Endothelial cell of umbilical vein (primary cell): ENCODE data around the gene RPL23. TPM values are rescaled to one million over a fixed set of nuclear protein-coding genes. Genes with fewer than 3 reads are reported as not detected.

Experiments used
- BruUV-seq: library from RNA; stranded (reverse); fragments of 400-500 nt; replicated peaks from 2 replicates; lab custom pipeline; 2021; lab: Mats Ljungman, UMichigan
- CTCF ChIA-PET: fragments of 300-600, 350-600 bp; sonication (Branson Sonifier 250); formaldehyde crosslinking; loops from one replicate; lab custom pipeline; 2021; ENCODE audit warnings: antibody characterized with exemption, inconsistent platforms; lab: Charles Lee
- POLR2A ChIA-PET: fragments of 300-600, 350-600 bp; sonication (Branson Sonifier 250); formaldehyde crosslinking; loops from one replicate; lab custom pipeline; 2021; ENCODE audit warnings: antibody characterized with exemption, inconsistent platforms; lab: Charles Lee
- DNase-seq: peaks from one replicate; pipeline ENCODE4 v3.0.0-alpha.2; 2011; ENCODE audit warnings: low read depth, low spot score
- FAIRE-seq: peaks from 2 replicates; lab custom pipeline; 2011; peaks lifted over from hg19 to GRCh38; lab: Jason Lieb, UNC
- H2AFZ ChIP-seq: 2 replicates; pipeline ENCODE4 v1.6.0; 2012; ENCODE audit warnings: low read depth, low read length, control low read depth, inconsistent platforms
- H3K27ac ChIP-seq: 2 replicates; pipeline ENCODE4 v1.5.1; 2011; ENCODE audit warnings: low read depth, mild to moderate bottlenecking, control low read depth, low read length, moderate library complexity; ENCODE audit not compliant: insufficient read depth
- H3K27me3 ChIP-seq, 2 experiments: 2 replicates each; pipeline versions ENCODE4 v1.6.0 to v1.6.1; 2011; ENCODE audit warnings: low read length in 2 of 2, mixed read lengths in 1 of 2; ENCODE audit not compliant: control insufficient read depth in 2 of 2, insufficient read depth in 2 of 2
- H3K36me3 ChIP-seq, 2 experiments: 2 replicates in 1 of 2; 3 replicates in 1 of 2; pipeline ENCODE4 v1.5.1; 2011; ENCODE audit warnings: low read length in 2 of 2, mild to moderate bottlenecking in 1 of 2, moderate library complexity in 1 of 2; ENCODE audit not compliant: control insufficient read depth in 2 of 2, insufficient read depth in 2 of 2; ENCODE audit errors: extremely low read depth in 1 of 2
- H3K4me1 ChIP-seq: 3 replicates; pipeline ENCODE4 v1.5.1; 2011; ENCODE audit warnings: mild to moderate bottlenecking, low read length; ENCODE audit not compliant: control insufficient read depth, insufficient read depth; ENCODE audit errors: extremely low read depth
- H3K4me2 ChIP-seq: 2 replicates; pipeline ENCODE4 v1.6.1; 2011; ENCODE audit warnings: low read length, control low read depth, mixed read lengths; ENCODE audit not compliant: insufficient read depth
- H3K4me3 ChIP-seq, 3 experiments: fragments of 200-600 bp in 1 of 3; sonication (generic), shearing (Covaris generic) in 1 of 3; replicated peaks in 1 of 3; 2 replicates each; pipeline ENCODE4 v1.5.1; 2011 to 2016; ENCODE audit warnings: control low read depth in 3 of 3, low read length in 3 of 3, mild to moderate bottlenecking in 2 of 3, inconsistent platforms in 1 of 3, low read depth in 1 of 3, moderate library complexity in 1 of 3; ENCODE audit not compliant: insufficient read depth in 1 of 3
- H3K79me2 ChIP-seq: 2 replicates; pipeline ENCODE4 v1.6.0; 2012; ENCODE audit warnings: low read length, inconsistent platforms; ENCODE audit not compliant: control insufficient read depth, insufficient read depth
- H3K9ac ChIP-seq: replicated peaks from 2 replicates; pipeline ENCODE3; 2011; ENCODE audit warnings: low read length, control low read depth; ENCODE audit not compliant: insufficient read depth; ENCODE audit errors: extremely low read depth
- H3K9me1 ChIP-seq: replicated peaks from 3 replicates; pipeline ENCODE4 v1.6.0; 2011; ENCODE audit warnings: mild to moderate bottlenecking, low read length; ENCODE audit not compliant: control insufficient read depth, insufficient read depth; ENCODE audit errors: extremely low read depth
- H3K9me3 ChIP-seq: replicated peaks from 2 replicates; pipeline ENCODE4 v1.5.1; 2012; ENCODE audit warnings: low read length, inconsistent platforms; ENCODE audit not compliant: control insufficient read depth, insufficient read depth
- H4K20me1 ChIP-seq: replicated peaks from 2 replicates; pipeline ENCODE3; 2011; ENCODE audit warnings: mild to moderate bottlenecking, low read length; ENCODE audit not compliant: control insufficient read depth, insufficient read depth; ENCODE audit errors: extremely low read depth
- EZH2 ChIP-seq: IDR thresholded peaks from 2 replicates; pipeline ENCODE4 v1.6.1; 2012; ENCODE audit warnings: borderline replicate concordance, low read depth, mild to moderate bottlenecking, moderate library complexity, low read length, inconsistent platforms; ENCODE audit not compliant: severe bottlenecking
- FOS ChIP-seq: IDR thresholded peaks from 2 replicates; pipeline ENCODE4 v1.6.1; 2011; ENCODE audit warnings: mild to moderate bottlenecking, low read length, moderate library complexity, borderline replicate concordance; ENCODE audit not compliant: insufficient read depth
- GATA2 ChIP-seq: IDR thresholded peaks from 2 replicates; pipeline ENCODE4 v1.7.0; 2011; ENCODE audit warnings: low read depth, mild to moderate bottlenecking, moderate library complexity, mixed read lengths, low read length; ENCODE audit not compliant: insufficient read length, insufficient read depth
- JUN ChIP-seq: IDR thresholded peaks from 2 replicates; pipeline ENCODE4 v1.6.1; 2011; ENCODE audit warnings: borderline replicate concordance, low read depth; ENCODE audit not compliant: insufficient read length, insufficient read depth
- MAX ChIP-seq: IDR thresholded peaks from 2 replicates; pipeline ENCODE4 v1.6.1; 2011; ENCODE audit not compliant: insufficient read depth, insufficient read length
- MYC ChIP-seq: IDR thresholded peaks from one replicate; pipeline ENCODE4 v1.6.1; 2011; ENCODE audit warnings: mild to moderate bottlenecking, low read depth, low read length
- POLR2A ChIP-seq: IDR thresholded peaks from 2 replicates; pipeline ENCODE4 v1.6.1; 2012; ENCODE audit warnings: low read depth, mild to moderate bottlenecking, control low read depth, low read length
- POLR2AphosphoS5 ChIP-seq: IDR thresholded peaks from 2 replicates; pipeline ENCODE4 v1.6.1; 2012; ENCODE audit warnings: low read depth, mild to moderate bottlenecking, control low read depth, low read length, moderate library complexity; ENCODE audit not compliant: insufficient read depth
- dilution Hi-C: fragments of 300-500 bp; cut with MboI; formaldehyde crosslinking; loops from one replicate; pipeline ENCODE4 v1.15.0; 2019; ENCODE audit warnings: low sequenced_read_pairs; ENCODE audit not compliant: extremely low pct_ligation_motif_present
- intact Hi-C: fragments of 100-400 bp; cut with micrococcal nuclease; formaldehyde crosslinking; loops from one replicate; pipeline ENCODE4 v1.10.0; 2022
- polyA plus RNA-seq, 4 experiments: library from polyadenylated mRNA; depleted of rRNA in 3 of 4; stranded (reverse) in 3 of 4; unstranded in 1 of 4; fragments of >200 nt; gene quantifications; 2 replicates each; pipeline versions ENCODE4 v1.2.1 to v1.2.3, GENCODE V29; 2011 to 2012; ENCODE audit warnings: missing spikeins in 1 of 4
- total RNA-seq: library from RNA; stranded (reverse); gene quantifications from 2 replicates; pipeline ENCODE4 v1.2.3, GENCODE V29; 2021
- TF ChIP-seq, protein P1 (sequence below), 2 donors: IDR thresholded peaks; 1 replicate in 1 of 2; 2 replicates in 1 of 2; pipeline ENCODE4 v1.5.1; 2011; ENCODE audit warnings: low read length in 2 of 2, mild to moderate bottlenecking in 2 of 2, moderate library complexity in 2 of 2, control low read depth in 1 of 2, inconsistent platforms in 1 of 2, low read depth in 1 of 2; ENCODE audit not compliant: insufficient read depth in 1 of 2; ENCODE audit errors: extremely low read depth in 1 of 2

Gene RPL23
- total and polyA plus RNA-seq, 2 donors (not counting 3 experiments of a cell fraction or from before 2014, with no cell fraction given) = 1,292 to 1,847 TPM

DNA sequence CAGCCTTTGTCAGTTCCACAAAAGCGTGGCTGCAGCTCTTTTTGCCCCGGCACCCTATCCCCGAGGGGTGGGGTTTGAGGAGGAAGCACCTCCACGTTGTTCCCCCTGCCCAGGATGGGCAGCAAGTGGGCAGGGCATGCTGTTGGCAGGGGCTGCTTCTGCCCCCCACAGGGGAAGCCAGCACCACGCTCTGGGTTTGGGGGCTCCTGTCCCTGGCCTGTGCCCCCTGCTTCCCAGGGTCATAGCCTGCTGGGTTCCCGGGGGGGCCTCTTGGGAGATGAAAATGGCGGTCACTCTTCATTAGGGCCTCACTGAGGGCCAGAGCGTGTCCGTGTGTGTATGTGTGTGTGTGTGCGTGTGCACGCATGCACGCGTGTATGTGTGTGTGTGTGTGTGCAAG lies 39.1 kb upstream of the RPL23 start:
- H3K27me3 ChIP-seq = no peaks in the 10 kb centered on the region
- POLR2A ChIA-PET = interaction anchor here (0.7 kb wide), 1 partner anchor 13 kb away, joined by 3 read pairs; no protein-coding TSS in a partner anchor
- CTCF ChIA-PET = interaction anchor here (1.9 kb wide), 1 partner anchor 22 kb away, joined by 7 read pairs; the partner anchor contains the start of gene LASP1
- H3K79me2 ChIP-seq = peaks cover 24% of the 10 kb centered on the region
- DNase-seq = no peak
- no peak overlapping the region for H3K4me2 ChIP-seq
- no peak overlapping the region for H3K4me3 ChIP-seq
- no peaks in the 10 kb centered on the region for H3K9me3 ChIP-seq
- FAIRE-seq = no peak
- no peak overlapping the region for H3K27ac ChIP-seq
- dilution Hi-C loops (no loop called here), intact Hi-C loops (no loop called here)
- H3K4me1 ChIP-seq = peaks cover 32% of the 10 kb centered on the region
- peaks cover 6 to 39% of the 10 kb centered on the region in 2 experiments for H3K36me3 ChIP-seq
- no TSS peak for BruUV-seq
- no peak overlapping the region for H3K9ac ChIP-seq
- H3K9me1 ChIP-seq = no peaks in the 10 kb centered on the region
- no peak overlapping the region for H2AFZ ChIP-seq
- TF ChIP-seq FOS (no peak), MAX (no peak), MYC (no peak), GATA2 (no peak), EZH2 (no peak), POLR2AphosphoS5 (no peak), POLR2A (no peak), JUN (no peak)
- TF ChIP-seq, protein P1, sequence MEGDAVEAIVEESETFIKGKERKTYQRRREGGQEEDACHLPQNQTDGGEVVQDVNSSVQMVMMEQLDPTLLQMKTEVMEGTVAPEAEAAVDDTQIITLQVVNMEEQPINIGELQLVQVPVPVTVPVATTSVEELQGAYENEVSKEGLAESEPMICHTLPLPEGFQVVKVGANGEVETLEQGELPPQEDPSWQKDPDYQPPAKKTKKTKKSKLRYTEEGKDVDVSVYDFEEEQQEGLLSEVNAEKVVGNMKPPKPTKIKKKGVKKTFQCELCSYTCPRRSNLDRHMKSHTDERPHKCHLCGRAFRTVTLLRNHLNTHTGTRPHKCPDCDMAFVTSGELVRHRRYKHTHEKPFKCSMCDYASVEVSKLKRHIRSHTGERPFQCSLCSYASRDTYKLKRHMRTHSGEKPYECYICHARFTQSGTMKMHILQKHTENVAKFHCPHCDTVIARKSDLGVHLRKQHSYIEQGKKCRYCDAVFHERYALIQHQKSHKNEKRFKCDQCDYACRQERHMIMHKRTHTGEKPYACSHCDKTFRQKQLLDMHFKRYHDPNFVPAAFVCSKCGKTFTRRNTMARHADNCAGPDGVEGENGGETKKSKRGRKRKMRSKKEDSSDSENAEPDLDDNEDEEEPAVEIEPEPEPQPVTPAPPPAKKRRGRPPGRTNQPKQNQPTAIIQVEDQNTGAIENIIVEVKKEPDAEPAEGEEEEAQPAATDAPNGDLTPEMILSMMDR (IDR thresholded peaks at IDR 0.05; ENCODE audit: extremely low read depth in 1 of 2, insufficient read depth in 1 of 2, low read depth in 1 of 2, low read length in 2 of 2) = no peak
- H4K20me1 ChIP-seq = no peaks in the 10 kb centered on the region
